Esophagus (tissue), 2 donors: Measurements from ENCODE around the gene CDKL1. TPM values are rescaled to one million over a fixed set of nuclear protein-coding genes. Genes with fewer than 3 reads are reported as not detected.
"Not testable (repeated sequence)": the region's sequence is repeated elsewhere in the genome, so short reads cannot be mapped to it uniquely, and the experiment has no call there.

Experiments used
- H3K27ac ChIP-seq, 2 donors: one replicate each; pipeline ENCODE4 v1.5.1; 2013; ENCODE audit warnings: low read depth in 2 of 2, mild to moderate bottlenecking in 2 of 2, inconsistent platforms in 1 of 2, low read length in 1 of 2, moderate library complexity in 1 of 2
- H3K27me3 ChIP-seq, 2 donors: one replicate each; pipeline ENCODE4 v1.6.1; 2013; ENCODE audit warnings: low read length in 2 of 2, control low read depth in 1 of 2, mild to moderate bottlenecking in 1 of 2; ENCODE audit not compliant: insufficient read depth in 2 of 2, control insufficient read depth in 1 of 2
- H3K36me3 ChIP-seq, 2 donors: one replicate each; pipeline ENCODE4 v1.6.1; 2013; ENCODE audit warnings: low read length in 1 of 2; ENCODE audit not compliant: control insufficient read depth in 2 of 2, insufficient read depth in 2 of 2
- H3K4me1 ChIP-seq, 2 donors: one replicate each; pipeline ENCODE4 v1.6.1; 2013; ENCODE audit warnings: low read length in 1 of 2; ENCODE audit not compliant: control insufficient read depth in 2 of 2, insufficient read depth in 2 of 2
- H3K4me3 ChIP-seq, 2 donors: one replicate each; pipeline ENCODE4 v1.5.1; 2013; ENCODE audit warnings: low read length in 2 of 2, mild to moderate bottlenecking in 2 of 2, low read depth in 1 of 2, moderate library complexity in 1 of 2
- H3K9me3 ChIP-seq, 2 donors: one replicate each; pipeline ENCODE4 v1.6.1; 2013; ENCODE audit warnings: mild to moderate bottlenecking in 2 of 2, low read depth in 1 of 2, low read length in 1 of 2, moderate library complexity in 1 of 2; ENCODE audit not compliant: control insufficient read depth in 2 of 2, insufficient read depth in 1 of 2
- WGBS, 2 donors: extraction: QIAGEN DNeasy Blood & Tissue Kit; methylation state at CpG; one replicate each; pipeline ENCODE4 v1.1.7; 2013; 5-methylcytosine and 5-hydroxymethylcytosine counted together
- polyA plus RNA-seq, 2 donors: library from polyadenylated mRNA; stranded (reverse); fragments of 200-250 nt; gene quantifications; one replicate each; pipeline ENCODE4 v1.2.3, GENCODE V29; 2013
- donor health status: healthy with polysubstance abuse.
- donor health status: Bipolar disorder and iron deficiency.

Gene CDKL1
- polyA plus RNA-seq, 2 donors: 1.6 to 1.7 TPM

- H3K36me3 ChIP-seq, H3K9me3 ChIP-seq, H3K4me3 ChIP-seq, H3K27me3 ChIP-seq: not testable (repeated sequence)
- WGBS, 2 donors: 74 to 94% methylated on average over 35 to 36 of the region's 36 CpGs
- peaks cover 0 to 10% of the 10 kb centered on the region in 2 donors for H3K4me1 ChIP-seq
- H3K27ac ChIP-seq: peak overlapping the region in 1 of 2 donors; percentile 14
These were observed 34.9 kb downstream of the CDKL1 start for GRCh38 chr14:50361473-50362403.

- WGBS, 2 donors: 47 to 71% methylated on average over 2 of the region's 2 CpGs
- Histone ChIP-seq H3K4me3 (no peak overlapping the region), H3K4me1 (peaks cover 0 to 8% of the 10 kb centered on the region in 2 donors), H3K9me3 (no peaks in the 10 kb centered on the region), H3K27ac (peak overlapping the region; percentile 38 to 79), H3K36me3 (no peaks in the 10 kb centered on the region), H3K27me3 (no peaks in the 10 kb centered on the region)
These were observed 35.8 kb downstream of the CDKL1 start for GRCh38 chr14:50360851-50361250.

- Histone ChIP-seq H3K9me3 (no peaks in the 10 kb centered on the region), H3K36me3 (no peaks in the 10 kb centered on the region), H3K27me3 (no peaks in the 10 kb centered on the region), H3K4me1 (peaks cover 0 to 8% of the 10 kb centered on the region in 2 donors), H3K4me3 (no peak overlapping the region), H3K27ac (no peak overlapping the region)
- WGBS, 2 donors: 92 to 94% methylated on average over 3 of the region's 3 CpGs
These were observed 36.6 kb downstream of the CDKL1 start for GRCh38 chr14:50360093-50360492.

GRCh38 chr14:50359631-50360030 is 37.0 kb downstream of the CDKL1 start:
- H3K36me3 ChIP-seq: no peaks in the 10 kb centered on the region
- peaks cover 0 to 8% of the 10 kb centered on the region in 2 donors for H3K4me1 ChIP-seq
- no peaks in the 10 kb centered on the region for H3K9me3 ChIP-seq
- no peak overlapping the region for H3K4me3 ChIP-seq
- 65 to 96% methylated on average over 5 of the region's 5 CpGs for WGBS, 2 donors
- H3K27ac ChIP-seq: no peak overlapping the region
- no peaks in the 10 kb centered on the region for H3K27me3 ChIP-seq

GRCh38 chr14:50357753-50358395 is 38.8 kb downstream of the CDKL1 start:
- Histone ChIP-seq H3K9me3 (no peaks in the 10 kb centered on the region), H3K27me3 (no peaks in the 10 kb centered on the region), H3K4me1 (peaks cover 0 to 8% of the 10 kb centered on the region in 2 donors), H3K4me3 (no peak overlapping the region), H3K27ac (no peak overlapping the region), H3K36me3 (no peaks in the 10 kb centered on the region)
- WGBS, 2 donors: 88 to 89% methylated on average over 4 of the region's 4 CpGs

- Histone ChIP-seq H3K36me3 (no peaks in the 10 kb centered on the region), H3K27ac (no peak overlapping the region), H3K4me3 (no peak overlapping the region), H3K4me1 (peaks cover 0 to 8% of the 10 kb centered on the region in 2 donors), H3K27me3 (no peaks in the 10 kb centered on the region), H3K9me3 (no peaks in the 10 kb centered on the region)
- 82 to 89% methylated on average over 6 of the region's 6 CpGs for whole genome bisulfite sequencing, 2 donors
These were observed 39.6 kb downstream of the CDKL1 start for GRCh38 chr14:50357124-50357523.

- not testable (repeated sequence) for H3K27me3 ChIP-seq, H3K9me3 ChIP-seq, H3K4me1 ChIP-seq, H3K4me3 ChIP-seq, H3K36me3 ChIP-seq, H3K27ac ChIP-seq
- WGBS, 2 donors: 87 to 89% methylated on average over 3 of the region's 3 CpGs
These were observed 40.4 kb downstream of the CDKL1 start for GRCh38 chr14:50356283-50356682.

GRCh38 chr14:50355692-50356091 is 41.0 kb downstream of the CDKL1 start:
- 79 to 84% methylated on average over 1 of the region's 1 CpG for WGBS, 2 donors
- Histone ChIP-seq H3K9me3 (no peaks in the 10 kb centered on the region), H3K27ac (no peak overlapping the region), H3K27me3 (no peaks in the 10 kb centered on the region), H3K36me3 (no peaks in the 10 kb centered on the region), H3K4me1 (peaks cover 0 to 3% of the 10 kb centered on the region in 2 donors), H3K4me3 (no peak overlapping the region)

GRCh38 chr14:50354527-50354926 is 42.2 kb downstream of the CDKL1 start:
- WGBS, 2 donors: 38 to 43% methylated on average over 1 of the region's 1 CpG

More at GRCh38 chr14:50354527-50354926, 42.2 kb downstream of the CDKL1 start:
- no peaks in the 10 kb centered on the region for H3K27me3 ChIP-seq
- H3K4me3 ChIP-seq: no peak overlapping the region
- no peaks in the 10 kb centered on the region for H3K9me3 ChIP-seq
- H3K36me3 ChIP-seq: no peaks in the 10 kb centered on the region
- no peaks in the 10 kb centered on the region for H3K4me1 ChIP-seq
- no peak overlapping the region for H3K27ac ChIP-seq
